ENCODE results near the gene ZNF346. TPM values are rescaled to one million over a fixed set of nuclear protein-coding genes. Genes with fewer than 3 reads are reported as not detected.
A peak's percentile ranks its signal among the peaks of the same experiment; 100 is the strongest.

Gene ZNF346
- total RNA-seq, 1 donor from 2014 or later: 7.1 TPM

DNA sequence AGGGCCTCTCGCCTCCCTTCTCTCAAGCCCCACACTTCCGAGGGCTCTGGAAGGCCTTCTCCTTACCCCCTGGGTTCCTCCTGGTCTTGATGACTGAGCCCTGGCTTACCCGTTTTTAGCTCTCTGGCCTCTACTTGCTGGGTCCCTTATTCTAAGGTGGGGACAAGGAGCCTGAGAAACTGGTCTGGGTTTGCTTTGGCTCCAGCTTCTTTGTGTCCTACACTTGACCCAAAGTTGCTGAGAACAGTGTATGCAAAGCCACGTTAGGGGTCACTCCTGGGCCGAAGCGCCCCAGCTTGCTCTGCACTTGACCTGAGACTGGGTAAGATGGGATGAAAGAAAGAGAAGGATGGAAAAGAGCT is 788 bp downstream of the ZNF346 start:
- FAIRE-seq (no peak), DNase-seq (ENCODE audit: low read depth) (no peak)
- Histone ChIP-seq H3K4me3 (ENCODE audit: low read depth, low read length) (peak overlapping the region; percentile 96), H3K36me3 (ENCODE audit: control insufficient read depth, insufficient read depth, low read length) (no peaks in the 10 kb centered on the region), H3K27me3 (ENCODE audit: control insufficient read depth, insufficient read depth, low read length) (no peaks in the 10 kb centered on the region)
- TF ChIP-seq, protein P1, sequence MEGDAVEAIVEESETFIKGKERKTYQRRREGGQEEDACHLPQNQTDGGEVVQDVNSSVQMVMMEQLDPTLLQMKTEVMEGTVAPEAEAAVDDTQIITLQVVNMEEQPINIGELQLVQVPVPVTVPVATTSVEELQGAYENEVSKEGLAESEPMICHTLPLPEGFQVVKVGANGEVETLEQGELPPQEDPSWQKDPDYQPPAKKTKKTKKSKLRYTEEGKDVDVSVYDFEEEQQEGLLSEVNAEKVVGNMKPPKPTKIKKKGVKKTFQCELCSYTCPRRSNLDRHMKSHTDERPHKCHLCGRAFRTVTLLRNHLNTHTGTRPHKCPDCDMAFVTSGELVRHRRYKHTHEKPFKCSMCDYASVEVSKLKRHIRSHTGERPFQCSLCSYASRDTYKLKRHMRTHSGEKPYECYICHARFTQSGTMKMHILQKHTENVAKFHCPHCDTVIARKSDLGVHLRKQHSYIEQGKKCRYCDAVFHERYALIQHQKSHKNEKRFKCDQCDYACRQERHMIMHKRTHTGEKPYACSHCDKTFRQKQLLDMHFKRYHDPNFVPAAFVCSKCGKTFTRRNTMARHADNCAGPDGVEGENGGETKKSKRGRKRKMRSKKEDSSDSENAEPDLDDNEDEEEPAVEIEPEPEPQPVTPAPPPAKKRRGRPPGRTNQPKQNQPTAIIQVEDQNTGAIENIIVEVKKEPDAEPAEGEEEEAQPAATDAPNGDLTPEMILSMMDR (IDR thresholded peaks at IDR 0.05; ENCODE audit: insufficient read depth, low read length, severe bottlenecking): no peak

DNA sequence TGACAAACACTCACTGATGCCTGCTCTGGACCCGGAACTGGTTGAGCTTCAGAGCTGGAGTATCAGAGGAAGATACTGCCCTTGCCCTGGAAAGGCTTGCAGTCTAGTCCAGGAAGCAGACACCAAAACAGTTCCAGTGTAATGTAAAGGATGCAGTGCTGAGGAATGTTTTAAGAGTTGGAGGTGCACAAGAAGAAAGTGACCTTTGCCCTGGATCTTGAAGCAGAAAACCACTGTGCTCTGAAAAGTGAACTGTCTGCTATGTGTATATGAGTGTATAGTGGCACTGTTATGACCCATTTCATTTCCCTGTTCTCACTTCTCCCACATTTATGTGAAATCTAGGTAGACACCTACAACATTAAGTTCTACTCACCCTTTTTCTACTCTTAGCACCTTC is 2.1 kb downstream of the ZNF346 start:
- Histone ChIP-seq H3K36me3 (ENCODE audit: control insufficient read depth, insufficient read depth, low read length) (no peaks in the 10 kb centered on the region), H3K27me3 (ENCODE audit: control insufficient read depth, insufficient read depth, low read length) (no peaks in the 10 kb centered on the region), H3K4me3 (ENCODE audit: low read depth, low read length) (no peak overlapping the region)
- DNase-seq (ENCODE audit: low read depth): no peak
- TF ChIP-seq, protein P1 (IDR thresholded peaks at IDR 0.05; ENCODE audit: insufficient read depth, low read length, severe bottlenecking): no peak
- no peak for FAIRE-seq

DNA sequence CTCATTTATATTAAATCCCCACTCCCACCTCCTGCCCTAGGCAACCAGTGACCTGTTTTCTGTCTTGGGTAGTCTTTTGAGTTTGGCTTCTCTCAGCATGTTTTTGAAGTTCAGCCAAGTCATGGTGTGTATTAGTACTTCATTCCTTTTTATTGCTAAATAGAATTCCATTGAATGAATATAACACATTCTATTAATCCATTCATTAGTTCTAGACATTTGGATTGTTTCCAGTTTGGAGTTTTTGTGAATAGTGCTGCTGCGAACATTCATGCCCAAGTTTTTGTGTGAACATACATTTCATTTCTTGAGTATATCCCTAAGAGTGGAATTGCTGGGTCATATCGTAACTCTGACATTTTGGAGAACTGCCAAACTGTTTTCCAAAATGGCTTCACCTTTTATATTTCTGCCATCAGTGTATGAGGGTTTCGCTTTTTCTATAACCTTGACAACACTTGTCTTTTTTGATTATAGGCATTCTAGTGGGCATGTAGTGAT is 2.7 kb downstream of the ZNF346 start:
- peak; percentile 21 for DNase-seq (ENCODE audit: low read depth)
- H3K4me3 ChIP-seq (ENCODE audit: low read depth, low read length): no peak overlapping the region

DNA sequence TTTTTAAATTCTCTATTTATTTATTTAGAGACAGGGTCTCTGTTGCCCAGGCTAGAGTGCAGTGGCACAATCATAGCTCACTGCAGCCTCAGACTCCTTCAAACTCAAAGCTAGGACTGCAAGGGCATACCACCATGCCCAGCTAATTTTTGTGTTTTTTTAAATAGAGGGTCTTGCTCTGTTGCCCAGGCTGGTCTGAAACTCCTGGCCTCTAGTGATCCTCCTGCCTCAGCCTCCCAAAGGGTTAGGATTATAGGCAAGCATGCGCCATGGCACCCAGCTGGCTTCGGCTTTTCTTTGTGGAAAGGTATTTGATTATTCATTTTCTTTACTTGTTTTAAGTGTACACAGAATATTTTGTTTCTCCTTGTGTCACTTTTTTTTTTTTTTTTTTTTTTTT is 5.2 kb downstream of the ZNF346 start:
- FAIRE-seq (no peak), DNase-seq (ENCODE audit: low read depth) (no peak)
- TF ChIP-seq, protein P1 (IDR thresholded peaks at IDR 0.05; ENCODE audit: insufficient read depth, low read length, severe bottlenecking): no peak
- Histone ChIP-seq H3K27me3 (ENCODE audit: control insufficient read depth, insufficient read depth, low read length) (no peaks in the 10 kb centered on the region), H3K36me3 (ENCODE audit: control insufficient read depth, insufficient read depth, low read length) (peaks cover 1% of the 10 kb centered on the region), H3K4me3 (ENCODE audit: low read depth, low read length) (no peak overlapping the region)

More for the DNA sequence above, 2.7 kb downstream of the ZNF346 start:
- Histone ChIP-seq H3K36me3 (ENCODE audit: control insufficient read depth, insufficient read depth, low read length) (peaks cover 1% of the 10 kb centered on the region), H3K27me3 (ENCODE audit: control insufficient read depth, insufficient read depth, low read length) (no peaks in the 10 kb centered on the region)
- TF ChIP-seq, protein P1 (IDR thresholded peaks at IDR 0.05; ENCODE audit: insufficient read depth, low read length, severe bottlenecking): no peak
- FAIRE-seq: no peak

DNA sequence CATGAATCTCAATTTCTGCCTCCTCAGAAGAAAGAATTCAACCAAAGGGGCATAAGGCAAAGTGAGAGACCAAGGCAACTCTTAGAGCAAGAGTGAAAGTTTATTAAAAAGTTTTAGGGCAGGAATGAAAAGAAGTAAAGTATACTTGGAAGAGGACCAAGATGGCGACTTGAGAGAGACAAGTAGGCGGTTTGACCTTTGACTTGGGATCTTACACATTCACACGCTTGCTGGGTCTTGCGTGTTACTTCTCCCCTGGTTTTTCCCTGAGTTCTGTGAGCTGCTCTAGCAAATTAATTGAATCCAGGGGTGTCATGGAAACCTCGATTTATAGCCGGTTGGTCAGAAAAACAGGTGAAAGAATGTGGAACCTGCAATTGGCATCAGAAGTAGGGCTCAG is 7.0 kb downstream of the ZNF346 start:
- no peaks in the 10 kb centered on the region for H3K27me3 ChIP-seq (ENCODE audit: control insufficient read depth, insufficient read depth, low read length)
- DNase-seq (ENCODE audit: low read depth) (no peak), FAIRE-seq (no peak)
- H3K4me3 ChIP-seq (ENCODE audit: low read depth, low read length): no peak overlapping the region
- TF ChIP-seq, protein P1 (IDR thresholded peaks at IDR 0.05; ENCODE audit: insufficient read depth, low read length, severe bottlenecking): no peak
- H3K36me3 ChIP-seq (ENCODE audit: control insufficient read depth, insufficient read depth, low read length): peaks cover 1% of the 10 kb centered on the region

DNA sequence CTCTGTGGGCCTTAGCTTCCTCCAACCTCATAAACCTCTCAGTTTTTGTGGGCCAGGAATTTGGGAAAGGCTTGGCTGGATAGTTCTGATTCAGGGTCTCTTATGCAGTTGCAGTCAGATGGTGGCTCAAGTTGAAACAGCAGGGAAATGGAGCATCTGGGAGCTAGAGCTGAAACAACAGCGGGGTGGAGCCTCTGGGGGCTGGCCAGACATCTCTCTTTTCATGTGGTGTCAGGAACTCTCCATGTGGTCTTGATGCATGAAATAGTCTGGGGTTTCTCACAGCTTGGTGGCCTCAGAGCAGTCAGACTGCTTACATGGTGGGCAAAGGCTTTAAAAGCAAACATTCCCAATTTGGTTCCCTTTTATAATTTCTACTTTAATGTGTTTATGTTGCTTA is 13.5 kb downstream of the ZNF346 start:
- no peaks in the 10 kb centered on the region for H3K27me3 ChIP-seq (ENCODE audit: control insufficient read depth, insufficient read depth, low read length)
- TF ChIP-seq, protein P1 (IDR thresholded peaks at IDR 0.05; ENCODE audit: insufficient read depth, low read length, severe bottlenecking): no peak
- DNase-seq (ENCODE audit: low read depth) (no peak), FAIRE-seq (no peak)
- no peak overlapping the region for H3K4me3 ChIP-seq (ENCODE audit: low read depth, low read length)
- H3K36me3 ChIP-seq (ENCODE audit: control insufficient read depth, insufficient read depth, low read length): peaks cover 2% of the 10 kb centered on the region
